Stimulated activated naive CD8-positive, alpha-beta T cell treated with anti-CD3 and anti-CD28 coated beads, Interleukin-15, Interleukin-2, amounts not matched to agents 100 ng/mL and 50 ng/mL, for 24 hours (primary cell): ENCODE data around the gene DUSP21.
"Not testable (repeated sequence)": the region's sequence is repeated elsewhere in the genome, so short reads cannot be mapped to it uniquely, and the experiment has no call there.

Experiments used
- H3K27ac Mint-ChIP-seq: one replicate; pipeline ENCODE4 v1.8.0; 2021; ENCODE audit warnings: mild to moderate bottlenecking, mixed read lengths
- H3K27me3 Mint-ChIP-seq: one replicate; pipeline ENCODE4 v1.8.0; 2021; ENCODE audit warnings: mixed read lengths
- H3K36me3 Mint-ChIP-seq: one replicate; pipeline ENCODE4 v1.8.0; 2021; ENCODE audit warnings: low read depth, mixed read lengths
- H3K4me1 Mint-ChIP-seq: one replicate; pipeline ENCODE4 v1.8.0; 2021; ENCODE audit warnings: low read depth, mixed read lengths
- H3K4me3 Mint-ChIP-seq: one replicate; pipeline ENCODE4 v1.8.0; 2021; ENCODE audit warnings: mild to moderate bottlenecking, mixed read lengths
- H3K9me3 Mint-ChIP-seq: one replicate; pipeline ENCODE4 v1.8.0; 2021; ENCODE audit warnings: mixed read lengths

The DUSP21 gene

DNA sequence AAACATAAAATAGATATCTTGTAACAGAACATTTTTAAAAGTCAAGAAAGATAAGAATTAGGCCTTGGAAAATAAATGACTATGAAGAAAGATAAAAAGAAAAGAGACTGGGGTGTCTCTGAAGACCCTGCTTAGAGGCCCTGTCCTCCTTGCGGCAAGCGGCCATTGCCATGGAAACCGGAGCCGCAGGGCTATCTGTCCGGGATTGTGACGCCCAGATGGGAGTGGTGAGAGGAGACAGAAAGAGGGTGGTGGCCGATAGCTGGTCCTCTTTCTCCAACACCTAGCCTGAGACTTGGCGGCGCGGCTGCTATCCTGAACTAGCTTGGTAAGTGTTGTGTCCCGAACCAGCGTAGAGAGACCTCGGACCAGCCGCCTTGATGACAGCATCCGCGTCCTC lies at the start of gene DUSP21:
TSS of gene DUSP21 (plus strand) at position 269 of the 400 bp plus-strand sequence. CDS start at position 381, 112 bp downstream.
- Mint-ChIP-seq H3K27me3 (no peaks in the 10 kb centered on the region), H3K9me3 (no peaks in the 10 kb centered on the region), H3K4me3 (no peak within 1 kb of the TSS), H3K27ac (no peak within 1 kb of the TSS), H3K4me1 (no peaks in the 10 kb centered on the region), H3K36me3 (no peaks in the 10 kb centered on the region)

DNA sequence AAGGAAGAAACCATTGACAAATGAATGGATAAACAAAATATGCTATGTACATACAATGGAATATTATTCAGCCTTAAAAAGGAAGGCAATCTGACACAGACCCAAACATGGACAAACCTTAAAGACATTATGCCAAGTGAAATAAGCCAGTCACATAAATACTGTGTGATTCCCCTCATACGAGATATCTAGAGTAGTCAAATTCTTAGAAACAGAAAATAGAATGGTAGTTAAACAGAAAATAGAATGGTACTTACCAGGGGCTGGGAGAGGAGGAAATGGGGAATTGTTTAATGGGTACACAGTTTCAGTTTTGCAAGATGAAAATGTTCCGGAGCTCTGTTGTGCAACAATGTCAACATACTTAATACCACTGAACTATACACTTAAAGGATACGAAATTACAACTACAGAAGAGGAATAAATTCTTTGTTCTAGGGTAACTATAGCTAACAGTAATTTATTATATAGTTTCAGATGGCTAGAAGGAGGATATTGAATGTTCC lies 47.8 kb upstream of the DUSP21 start:
- Mint-ChIP-seq H3K27ac (no peak overlapping the region), H3K4me3 (no peak overlapping the region), H3K4me1 (no peaks in the 10 kb centered on the region), H3K36me3 (no peaks in the 10 kb centered on the region), H3K27me3 (no peaks in the 10 kb centered on the region), H3K9me3 (no peaks in the 10 kb centered on the region)

- H3K9me3 Mint-ChIP-seq, result no peaks in the 10 kb centered on the region
Observed at GRCh38 chrX:44802613-44803012, 41.2 kb upstream of the DUSP21 start.

GRCh38 chrX:44815681-44816080 lies 28.1 kb upstream of the DUSP21 start:
- no peaks in the 10 kb centered on the region for H3K4me1 Mint-ChIP-seq
- H3K27me3 Mint-ChIP-seq, result no peaks in the 10 kb centered on the region
- H3K4me3 Mint-ChIP-seq, result no peak overlapping the region
- H3K27ac Mint-ChIP-seq, result no peak overlapping the region
- H3K9me3 Mint-ChIP-seq, result no peaks in the 10 kb centered on the region
- no peaks in the 10 kb centered on the region for H3K36me3 Mint-ChIP-seq

More at GRCh38 chrX:44802613-44803012, 41.2 kb upstream of the DUSP21 start:
- no peak overlapping the region for H3K27ac Mint-ChIP-seq
- H3K36me3 Mint-ChIP-seq, result no peaks in the 10 kb centered on the region
- no peaks in the 10 kb centered on the region for H3K4me1 Mint-ChIP-seq
- no peaks in the 10 kb centered on the region for H3K27me3 Mint-ChIP-seq
- H3K4me3 Mint-ChIP-seq, result no peak overlapping the region

GRCh38 chrX:44816367-44816766 lies 27.5 kb upstream of the DUSP21 start:
- Mint-ChIP-seq H3K36me3 (no peaks in the 10 kb centered on the region), H3K27ac (no peak overlapping the region)

GRCh38 chrX:44817029-44817428 lies 26.8 kb upstream of the DUSP21 start:
- no peak overlapping the region for H3K27ac Mint-ChIP-seq
- H3K27me3 Mint-ChIP-seq, result no peaks in the 10 kb centered on the region
- no peaks in the 10 kb centered on the region for H3K9me3 Mint-ChIP-seq
- H3K4me3 Mint-ChIP-seq, result no peak overlapping the region
- no peaks in the 10 kb centered on the region for H3K4me1 Mint-ChIP-seq
- no peaks in the 10 kb centered on the region for H3K36me3 Mint-ChIP-seq

More at GRCh38 chrX:44816367-44816766, 27.5 kb upstream of the DUSP21 start:
- H3K27me3 Mint-ChIP-seq, result no peaks in the 10 kb centered on the region
- no peak overlapping the region for H3K4me3 Mint-ChIP-seq
- no peaks in the 10 kb centered on the region for H3K9me3 Mint-ChIP-seq
- no peaks in the 10 kb centered on the region for H3K4me1 Mint-ChIP-seq

DNA sequence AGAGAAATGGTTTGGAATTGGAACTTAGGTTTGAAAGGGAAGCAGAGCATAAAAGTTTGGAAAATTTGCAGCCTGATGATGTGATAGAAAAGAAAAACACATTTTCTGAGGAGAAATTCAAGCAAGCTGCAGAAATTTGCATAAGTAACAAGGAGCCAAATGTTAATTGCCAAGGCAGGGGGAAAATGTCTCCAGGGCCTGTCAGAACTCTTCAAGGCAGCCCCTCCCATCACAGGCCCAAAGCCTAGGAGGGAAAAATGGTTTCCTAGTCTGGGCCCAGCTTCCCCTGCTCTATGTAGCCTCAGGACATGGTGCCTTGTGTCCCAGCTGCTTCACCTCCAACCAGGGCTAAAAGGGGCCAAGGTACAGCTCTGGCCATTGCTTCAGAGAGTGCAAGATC lies 21.2 kb upstream of the DUSP21 start:
- H3K4me3 Mint-ChIP-seq, result no peak overlapping the region
- H3K4me1 Mint-ChIP-seq, result no peaks in the 10 kb centered on the region
- no peaks in the 10 kb centered on the region for H3K27me3 Mint-ChIP-seq
- no peaks in the 10 kb centered on the region for H3K36me3 Mint-ChIP-seq
- H3K27ac Mint-ChIP-seq, result no peak overlapping the region
- no peaks in the 10 kb centered on the region for H3K9me3 Mint-ChIP-seq

DNA sequence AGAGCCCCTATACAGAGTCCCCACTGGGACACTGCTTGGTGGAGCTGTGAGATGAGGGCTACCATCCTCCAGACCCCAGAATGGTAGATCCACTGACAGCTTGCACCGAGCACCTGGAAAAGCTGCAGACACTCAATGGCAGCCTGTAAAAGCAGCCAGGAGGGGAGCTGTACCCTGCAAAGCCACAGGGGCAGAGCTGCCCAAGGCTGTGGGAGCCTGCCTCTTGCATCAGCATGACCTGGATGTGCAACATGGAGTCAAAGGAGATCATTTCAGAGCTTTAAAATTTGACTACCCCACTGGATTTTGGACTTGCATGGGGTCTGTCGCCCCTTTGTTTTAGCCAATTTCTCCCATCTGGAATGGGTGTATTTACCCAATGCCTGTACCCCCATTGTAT lies 20.6 kb upstream of the DUSP21 start:
- not testable (repeated sequence) for H3K36me3 Mint-ChIP-seq, H3K27me3 Mint-ChIP-seq, H3K27ac Mint-ChIP-seq, H3K4me1 Mint-ChIP-seq, H3K9me3 Mint-ChIP-seq, H3K4me3 Mint-ChIP-seq

DNA sequence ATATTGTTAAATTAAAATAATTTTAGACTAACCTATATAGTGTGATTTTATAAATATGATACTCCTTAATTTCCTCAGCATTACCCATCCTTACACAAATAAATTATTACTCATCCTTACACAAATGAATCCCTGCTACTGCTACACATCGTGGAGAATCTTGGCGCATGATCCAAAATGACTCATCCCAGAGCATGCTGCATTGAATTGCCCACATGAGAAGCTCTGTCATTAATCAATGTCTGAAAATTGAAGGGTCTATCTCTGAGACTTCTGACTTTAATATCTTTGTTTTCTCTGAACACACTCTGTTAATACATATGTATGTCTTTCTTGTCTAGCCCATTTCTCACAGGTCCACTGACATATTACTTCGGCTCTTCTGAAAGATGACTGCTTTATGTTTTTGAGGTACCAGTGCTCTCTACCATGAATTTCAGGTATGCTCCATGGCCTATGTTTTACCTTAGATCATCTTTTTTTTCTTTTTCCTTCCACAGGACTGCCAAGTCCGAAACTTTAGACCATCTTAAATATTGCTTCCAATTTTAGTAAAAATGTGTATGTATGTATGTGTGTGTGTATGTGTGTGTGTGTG lies 15.7 kb upstream of the DUSP21 start:
- Mint-ChIP-seq H3K4me3 (no peak overlapping the region), H3K27ac (no peak overlapping the region), H3K9me3 (no peaks in the 10 kb centered on the region), H3K27me3 (no peaks in the 10 kb centered on the region), H3K4me1 (no peaks in the 10 kb centered on the region), H3K36me3 (no peaks in the 10 kb centered on the region)

DNA sequence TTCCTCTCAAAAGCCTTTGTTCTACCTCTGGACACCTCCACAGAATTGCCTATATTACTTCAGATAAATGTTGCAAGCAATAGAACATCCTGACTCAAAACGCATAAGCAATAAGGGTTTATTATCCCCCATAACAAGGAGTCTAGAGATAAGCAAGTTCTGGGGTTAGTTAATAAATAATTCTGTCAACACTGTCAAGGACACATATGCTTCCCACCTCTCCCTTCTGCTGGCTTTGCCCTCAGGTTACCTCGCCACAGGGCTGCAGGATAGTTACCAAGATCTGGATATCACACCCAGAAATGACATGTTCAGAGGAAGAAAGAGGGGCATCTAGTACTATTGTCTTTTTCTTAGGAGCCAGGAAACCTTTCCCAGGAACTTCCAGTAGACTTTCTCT lies 14.0 kb upstream of the DUSP21 start:
- Mint-ChIP-seq H3K4me3 (no peak overlapping the region), H3K27ac (no peak overlapping the region), H3K4me1 (no peaks in the 10 kb centered on the region), H3K9me3 (no peaks in the 10 kb centered on the region), H3K36me3 (no peaks in the 10 kb centered on the region), H3K27me3 (no peaks in the 10 kb centered on the region)

- Mint-ChIP-seq H3K4me1 (no peaks in the 10 kb centered on the region), H3K4me3 (no peak overlapping the region), H3K36me3 (no peaks in the 10 kb centered on the region), H3K9me3 (no peaks in the 10 kb centered on the region), H3K27me3 (no peaks in the 10 kb centered on the region), H3K27ac (no peak overlapping the region)
Observed at GRCh38 chrX:44842550-44843317, 1.1 kb upstream of the DUSP21 start.

DNA sequence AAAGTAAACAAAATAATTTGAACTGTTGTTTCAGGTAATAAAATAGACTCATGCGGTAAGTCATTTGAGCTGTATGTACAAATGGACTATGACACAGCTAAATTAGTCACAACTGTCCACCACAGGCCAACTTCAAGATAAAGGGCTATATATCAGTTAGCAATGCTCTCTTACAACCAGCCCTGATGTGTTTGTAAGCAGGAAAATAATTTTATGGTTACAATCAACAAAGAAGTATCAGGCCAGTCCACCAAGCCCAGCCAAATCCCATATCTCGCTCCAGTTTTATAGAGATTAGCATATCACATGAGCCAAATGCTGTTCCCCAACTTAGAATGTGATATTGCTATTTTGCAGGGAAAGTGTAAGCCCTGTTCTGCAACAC lies 511 bp upstream of the DUSP21 start:
- Mint-ChIP-seq H3K9me3 (no peaks in the 10 kb centered on the region), H3K36me3 (no peaks in the 10 kb centered on the region), H3K4me1 (no peaks in the 10 kb centered on the region), H3K27me3 (no peaks in the 10 kb centered on the region), H3K4me3 (no peak overlapping the region), H3K27ac (no peak overlapping the region)

- Mint-ChIP-seq H3K9me3 (no peaks in the 10 kb centered on the region), H3K27ac (no peak overlapping the region), H3K36me3 (no peaks in the 10 kb centered on the region), H3K4me3 (no peak overlapping the region), H3K4me1 (no peaks in the 10 kb centered on the region), H3K27me3 (no peaks in the 10 kb centered on the region)
Observed at GRCh38 chrX:44844204-44844603, 383 bp downstream of the DUSP21 start.

DNA sequence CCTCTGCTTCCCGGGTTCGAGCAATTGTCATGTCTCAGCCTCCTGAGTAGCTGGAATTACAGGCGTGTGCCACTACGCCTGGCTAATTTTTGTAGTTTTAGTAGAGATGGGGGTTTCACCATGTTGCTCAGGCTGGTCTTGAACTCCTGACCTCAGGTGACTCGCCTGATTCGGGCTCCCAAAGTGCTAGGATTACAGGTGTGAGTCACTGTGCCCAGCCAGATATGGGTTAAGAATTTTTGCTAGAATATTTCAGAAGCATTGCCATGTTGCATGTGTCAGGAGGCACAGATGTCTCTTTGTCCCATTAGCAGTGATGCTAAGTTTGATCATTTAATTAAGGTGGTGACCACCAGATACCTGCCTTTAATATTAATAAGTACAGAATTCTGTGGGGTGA lies 7.1 kb downstream of the DUSP21 start:
- not testable (repeated sequence) for H3K4me1 Mint-ChIP-seq, H3K27ac Mint-ChIP-seq, H3K36me3 Mint-ChIP-seq, H3K4me3 Mint-ChIP-seq, H3K9me3 Mint-ChIP-seq, H3K27me3 Mint-ChIP-seq

DNA sequence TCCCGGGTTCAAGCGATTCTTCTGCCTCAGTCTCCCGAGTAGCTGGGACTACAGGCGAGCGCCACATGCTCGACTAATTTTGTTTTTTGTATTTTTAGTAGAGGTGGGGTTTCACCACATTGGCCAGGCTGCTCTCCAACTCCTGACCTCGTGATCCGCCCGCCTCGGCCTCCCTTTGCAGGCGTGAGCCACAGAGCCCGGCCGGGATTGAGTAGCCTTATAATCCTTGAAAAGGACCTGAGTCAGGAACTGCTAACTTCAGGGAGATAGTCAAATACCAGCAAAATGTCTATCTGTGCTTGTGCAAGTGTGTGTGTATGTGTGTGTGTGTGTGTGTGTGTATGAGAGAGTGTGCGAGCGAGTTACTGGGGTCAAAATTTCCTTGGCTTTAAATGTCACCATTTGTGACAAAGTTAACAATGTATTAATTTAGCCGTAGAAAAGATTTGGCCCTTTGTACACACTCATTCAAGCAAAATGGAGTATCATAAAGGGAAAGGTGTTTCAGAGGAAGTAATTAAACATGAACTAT lies 27.4 kb downstream of the DUSP21 start:
- Mint-ChIP-seq H3K9me3 (no peaks in the 10 kb centered on the region), H3K27me3 (no peaks in the 10 kb centered on the region), H3K4me1 (peaks cover 12% of the 10 kb centered on the region), H3K27ac (peak overlapping the region; percentile 76), H3K36me3 (no peaks in the 10 kb centered on the region), H3K4me3 (peak overlapping the region; percentile 61)
